Medulla oblongata (tissue), 1 donor: ENCODE results near the gene SARDH.
"Not testable (repeated sequence)": the region's sequence is repeated elsewhere in the genome, so short reads cannot be mapped to it uniquely, and the experiment has no call there.

Experiments
- DNase-seq: peaks from one replicate; pipeline ENCODE4 v3.0.0-alpha.2; 2015; ENCODE audit errors: extremely low spot score

The SARDH gene

DNA sequence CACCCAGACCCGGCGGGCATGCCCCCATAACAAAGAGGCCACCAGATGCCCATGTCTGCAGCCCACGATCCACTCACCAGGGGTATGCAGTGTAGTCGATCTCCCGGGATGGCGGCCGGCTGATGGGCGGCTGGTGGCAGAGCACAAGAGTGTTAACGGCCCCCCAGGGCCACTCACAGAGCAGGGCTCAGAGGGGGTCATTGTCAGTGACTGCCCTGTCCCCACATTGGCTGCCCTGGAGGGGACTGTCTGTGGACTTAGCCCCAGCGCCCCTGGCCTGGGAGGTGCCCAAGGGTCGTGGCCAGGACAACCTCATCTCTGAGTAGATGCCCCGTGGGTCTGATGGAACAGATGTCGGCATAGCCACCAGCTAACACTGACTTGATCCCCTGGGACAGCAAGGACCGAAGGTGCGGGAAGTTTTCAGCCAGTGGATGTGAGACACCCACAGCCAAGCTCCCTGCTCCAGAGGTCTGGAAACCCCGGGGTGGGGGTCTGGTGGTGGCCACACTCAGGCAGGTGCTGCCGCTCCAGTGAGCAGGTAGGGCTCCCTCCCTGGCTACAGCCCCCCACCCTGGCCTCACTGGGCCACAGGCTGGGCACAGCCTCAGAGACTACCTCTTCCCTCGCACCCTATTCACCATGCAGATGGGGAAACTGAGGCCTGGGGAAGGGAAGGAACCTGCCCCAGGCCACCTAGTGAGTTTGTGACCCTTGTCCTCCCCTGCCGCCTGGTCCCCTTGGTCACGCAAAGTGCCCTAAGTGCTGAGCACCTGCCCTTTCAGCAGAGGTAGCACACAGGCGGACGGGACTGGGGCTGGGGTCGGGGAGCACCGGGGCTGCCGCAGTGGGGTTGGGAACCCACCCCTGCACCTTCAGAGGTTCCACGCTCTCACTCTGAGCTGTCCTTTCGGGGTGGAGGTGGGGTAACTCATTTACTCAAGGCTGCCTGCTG is 38.1 kb upstream of the SARDH start:
- no peak for DNase-seq

- no peak for DNase-seq
Observed at GRCh38 chr9:133775291-133775690, 37.1 kb upstream of the SARDH start.

- DNase-seq: no peak
Observed at GRCh38 chr9:133774799-133775198, 36.6 kb upstream of the SARDH start.

GRCh38 chr9:133773889-133774655 is 35.9 kb upstream of the SARDH start:
- DNase-seq: no peak

- DNase-seq: no peak
Observed at GRCh38 chr9:133772581-133772980, 34.4 kb upstream of the SARDH start.

DNA sequence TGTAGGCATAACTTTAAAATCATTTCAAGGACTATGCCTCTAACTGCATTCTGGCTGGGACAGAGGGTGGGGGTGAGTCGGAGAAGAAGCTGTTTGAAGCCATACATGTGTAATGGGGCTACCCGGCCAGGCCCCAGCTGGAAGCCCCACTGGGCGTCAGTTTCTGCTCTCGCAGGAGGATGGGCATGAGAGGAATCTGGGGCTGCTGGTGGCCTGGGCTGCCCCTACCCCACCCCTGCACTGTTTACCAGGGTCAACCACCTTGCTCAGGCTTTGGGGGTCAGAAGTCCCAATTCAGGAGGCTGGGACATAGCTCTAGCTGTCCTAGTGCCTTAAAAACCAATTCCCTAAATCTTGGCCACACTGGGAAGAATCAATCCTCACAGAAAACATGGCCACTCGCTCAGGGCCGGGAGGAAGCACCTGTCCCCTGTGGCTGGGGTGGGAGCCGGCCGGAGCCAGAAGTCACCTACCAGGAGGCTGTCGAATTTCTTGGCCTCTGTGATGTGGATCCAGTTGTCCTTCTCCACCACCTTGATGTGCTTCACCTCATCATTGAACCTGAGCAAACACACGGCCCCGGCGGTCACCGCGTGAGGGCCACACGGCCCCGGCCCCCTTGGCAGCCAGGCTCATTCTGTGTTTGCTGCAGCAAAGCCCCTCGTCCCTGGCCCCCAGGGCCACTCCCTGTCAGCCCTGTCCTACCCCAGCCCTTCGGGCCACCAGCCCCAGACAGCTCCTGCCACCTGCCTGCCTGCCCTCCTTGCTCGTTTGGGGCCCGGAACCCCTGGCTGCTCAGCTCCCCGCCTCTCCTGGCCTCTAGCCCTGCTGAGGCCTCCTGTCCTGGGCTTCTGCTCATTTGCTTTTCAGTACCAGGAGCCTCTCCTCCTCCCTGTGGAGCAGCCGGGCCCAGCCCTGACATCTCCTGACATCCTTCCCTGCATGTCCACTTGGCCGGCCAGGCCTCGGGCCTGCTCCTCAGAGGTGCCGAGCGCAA is 33.6 kb upstream of the SARDH start:
- no peak for DNase-seq

DNA sequence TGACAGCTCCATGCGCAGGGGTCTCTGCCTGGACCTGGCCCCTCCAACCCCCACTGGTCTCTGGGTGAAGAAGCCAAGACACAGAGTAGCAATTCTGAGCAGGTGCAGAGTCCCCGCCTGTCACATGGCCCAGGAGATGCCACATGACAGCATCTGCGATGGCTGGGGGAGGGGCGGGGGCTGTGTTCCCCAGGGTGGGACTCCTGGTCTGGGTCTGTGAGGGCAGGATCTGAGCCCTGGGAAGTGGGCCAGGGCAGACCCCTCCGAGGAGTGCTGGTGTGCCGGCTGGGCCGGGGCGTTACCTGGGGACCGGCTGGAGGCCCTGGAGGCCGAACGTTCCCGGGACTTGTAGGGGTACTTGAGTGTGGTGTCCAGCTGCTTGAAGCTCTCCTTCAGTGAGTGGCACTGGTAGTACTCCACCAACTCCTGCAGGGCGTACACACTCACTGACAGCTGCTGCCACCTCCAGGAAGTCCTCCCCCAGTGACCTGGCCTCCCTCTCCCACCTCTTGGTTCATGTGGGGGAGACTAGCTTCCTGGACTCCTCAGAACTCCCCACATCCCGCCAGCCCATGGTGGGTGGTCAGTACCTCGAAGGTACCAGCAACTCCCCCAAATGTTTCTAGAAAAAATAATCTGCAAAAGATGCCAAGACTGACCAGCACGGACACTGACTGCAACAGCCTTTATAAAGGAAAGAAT is 32.1 kb upstream of the SARDH start:
- DNase-seq: no peak

- no peak for DNase-seq
Observed at GRCh38 chr9:133769511-133770075, 31.4 kb upstream of the SARDH start.

- DNase-seq: no peak
Observed at GRCh38 chr9:133768859-133769510, 30.8 kb upstream of the SARDH start.

GRCh38 chr9:133768371-133768858 is 30.3 kb upstream of the SARDH start:
- no peak for DNase-seq

GRCh38 chr9:133767625-133768024 is 29.5 kb upstream of the SARDH start:
- no peak for DNase-seq

GRCh38 chr9:133767008-133767407 is 28.9 kb upstream of the SARDH start:
- no peak for DNase-seq

- not testable (repeated sequence) for DNase-seq
Observed at GRCh38 chr9:133766234-133766633, 28.1 kb upstream of the SARDH start.

GRCh38 chr9:133763272-133764183 is 25.4 kb upstream of the SARDH start:
- no peak for DNase-seq

DNA sequence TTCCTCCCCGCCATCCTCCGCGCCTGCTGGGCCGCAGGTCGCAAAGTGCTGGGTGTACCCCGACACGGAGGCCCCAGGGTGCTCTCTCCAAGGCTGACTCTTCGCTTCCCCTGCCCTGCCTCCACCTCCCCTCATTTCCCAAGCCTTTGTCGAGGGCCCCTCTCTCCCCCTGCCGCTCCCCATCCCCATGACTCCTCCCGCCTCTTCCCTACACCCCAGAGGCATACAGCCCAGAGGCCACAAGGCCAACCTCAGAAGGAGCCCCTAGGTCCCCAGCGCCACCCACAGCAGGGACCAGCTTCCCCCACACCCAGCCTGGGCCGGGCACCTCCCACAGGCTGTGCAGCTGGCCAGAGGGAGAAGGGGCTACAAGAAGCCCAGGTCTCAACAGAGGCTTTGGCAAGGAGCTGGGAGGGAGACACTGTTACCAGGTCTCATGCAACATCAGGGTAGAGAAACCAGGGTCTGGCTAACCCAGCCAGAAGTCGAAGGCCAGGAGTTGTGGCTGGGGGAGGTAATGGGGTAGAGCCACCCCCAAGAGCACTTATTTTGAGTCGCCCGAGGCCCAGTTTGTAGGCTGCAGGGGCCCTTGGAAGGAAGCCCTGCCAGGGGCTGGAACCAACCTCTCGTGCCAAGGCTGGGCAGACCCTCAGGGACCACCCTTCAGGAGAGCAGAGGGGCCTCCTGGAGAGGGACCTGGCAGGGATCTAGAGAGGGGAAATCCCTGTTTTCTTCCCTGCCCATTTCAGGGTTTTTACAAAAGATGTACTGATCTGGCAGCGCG is 24.5 kb upstream of the SARDH start:
- no peak for DNase-seq

- DNase-seq: no peak
Observed at GRCh38 chr9:133761641-133762248, 23.6 kb upstream of the SARDH start.

GRCh38 chr9:133760713-133761290 is 22.6 kb upstream of the SARDH start:
- DNase-seq: no peak
